Dendritic cell treated with granulocyte-macrophage colony-stimulating factor and Interleukin-4, amounts not matched to agents 40 ng/mL and 50 ng/mL, for 4 days (primary cell): ENCODE data around the gene TRPM3.

ENCODE experiments used
- H3K27ac Mint-ChIP-seq: one replicate; pipeline ENCODE4 v1.8.0; 2022; ENCODE audit warnings: mild to moderate bottlenecking, mixed read lengths
- H3K27me3 Mint-ChIP-seq: one replicate; pipeline ENCODE4 v1.8.0; 2022; ENCODE audit warnings: mild to moderate bottlenecking, mixed read lengths
- H3K36me3 Mint-ChIP-seq: one replicate; pipeline ENCODE4 v1.8.0; 2022; ENCODE audit warnings: low read depth, mixed read lengths
- H3K4me1 Mint-ChIP-seq: one replicate; pipeline ENCODE4 v1.8.0; 2022; ENCODE audit warnings: low read depth, mixed read lengths
- H3K4me3 Mint-ChIP-seq: one replicate; pipeline ENCODE4 v1.8.0; 2022; ENCODE audit warnings: mild to moderate bottlenecking, moderate library complexity, mixed read lengths
- H3K9me3 Mint-ChIP-seq: one replicate; pipeline ENCODE4 v1.8.0; 2022; ENCODE audit warnings: mixed read lengths
- intact Hi-C: fragments of 100-400 bp; cut with micrococcal nuclease; formaldehyde crosslinking; loops from one replicate; pipeline ENCODE4 v1.15.0; 2022

The TRPM3 gene

GRCh38 chr9:70531311-70531710 is 590.1 kb downstream of the TRPM3 start:
- Mint-ChIP-seq H3K27ac (no peak overlapping the region), H3K36me3 (no peaks in the 10 kb centered on the region), H3K27me3 (peaks cover 1% of the 10 kb centered on the region), H3K4me3 (no peak overlapping the region), H3K4me1 (no peaks in the 10 kb centered on the region), H3K9me3 (no peaks in the 10 kb centered on the region)
- intact Hi-C loops: no loop called here

DNA sequence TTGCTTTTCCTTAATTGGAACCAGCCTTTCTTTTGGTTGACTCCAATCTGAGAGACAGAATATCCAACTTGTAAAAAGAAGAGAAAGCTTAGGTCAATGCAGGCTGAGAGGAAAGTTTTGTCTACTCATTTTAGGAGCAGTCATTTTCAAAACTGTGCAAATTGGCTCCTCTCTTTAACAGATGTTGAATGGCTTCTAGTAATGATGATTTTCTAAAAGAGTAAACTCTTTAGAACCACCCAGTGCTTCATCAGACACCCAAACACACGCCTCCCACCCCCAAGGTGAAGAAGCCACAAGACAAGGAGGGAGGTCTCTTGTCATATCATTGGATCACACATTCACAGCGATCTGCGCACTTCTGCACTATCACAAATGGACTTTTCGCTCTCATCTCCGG is 590.7 kb downstream of the TRPM3 start:
- Mint-ChIP-seq H3K9me3 (no peaks in the 10 kb centered on the region), H3K27ac (no peak overlapping the region)

GRCh38 chr9:70529833-70530232 is 591.6 kb downstream of the TRPM3 start:
- no peaks in the 10 kb centered on the region for H3K27me3 Mint-ChIP-seq
- no peak overlapping the region for H3K4me3 Mint-ChIP-seq
- peaks cover 12% of the 10 kb centered on the region for H3K4me1 Mint-ChIP-seq
- peaks cover 7% of the 10 kb centered on the region for H3K9me3 Mint-ChIP-seq
- peaks cover 4% of the 10 kb centered on the region for H3K36me3 Mint-ChIP-seq
- intact Hi-C loops: loop anchor here (10.0 kb wide), 1 partner anchor 335 kb away; no protein-coding TSS in a partner anchor
- H3K27ac Mint-ChIP-seq: no peak overlapping the region

More for the DNA sequence above, 590.7 kb downstream of the TRPM3 start:
- intact Hi-C loops: no loop called here
- peaks cover 4% of the 10 kb centered on the region for H3K4me1 Mint-ChIP-seq
- no peaks in the 10 kb centered on the region for H3K36me3 Mint-ChIP-seq
- peaks cover 1% of the 10 kb centered on the region for H3K27me3 Mint-ChIP-seq
- H3K4me3 Mint-ChIP-seq: no peak overlapping the region

- no peak overlapping the region for H3K27ac Mint-ChIP-seq
- H3K4me3 Mint-ChIP-seq: no peak overlapping the region
- H3K27me3 Mint-ChIP-seq: no peaks in the 10 kb centered on the region
- peaks cover 12% of the 10 kb centered on the region for H3K9me3 Mint-ChIP-seq
- peaks cover 14% of the 10 kb centered on the region for H3K4me1 Mint-ChIP-seq
- intact Hi-C loops: loop anchor here (10.0 kb wide), 1 partner anchor 335 kb away; no protein-coding TSS in a partner anchor
- H3K36me3 Mint-ChIP-seq: peaks cover 8% of the 10 kb centered on the region
Measured at GRCh38 chr9:70529377-70529776, 592.0 kb downstream of the TRPM3 start.

DNA sequence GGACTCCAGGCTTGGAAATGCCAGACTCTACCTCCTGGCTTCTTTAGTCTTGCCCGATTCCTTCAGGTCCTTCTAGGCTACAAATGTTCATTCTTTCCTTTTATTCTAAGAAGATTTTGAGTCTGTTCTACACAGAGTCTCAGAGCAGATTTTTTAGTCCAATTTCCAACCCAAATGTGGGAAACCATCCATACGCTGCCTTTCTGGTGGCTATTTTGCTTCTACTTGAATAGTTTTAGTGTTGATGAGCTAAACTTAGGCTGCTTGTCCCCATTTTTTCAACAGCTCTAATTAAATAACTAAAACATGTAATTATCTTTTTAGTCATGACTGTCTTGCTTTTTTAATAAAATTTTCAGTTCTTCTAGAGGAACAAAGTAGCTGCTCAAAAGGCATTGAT is 594.5 kb downstream of the TRPM3 start:
- peaks cover 17% of the 10 kb centered on the region for H3K36me3 Mint-ChIP-seq
- no peak overlapping the region for H3K27ac Mint-ChIP-seq
- intact Hi-C loops: loop anchor here (10.0 kb wide), 1 partner anchor 338 kb away; no protein-coding TSS in a partner anchor
- no peak overlapping the region for H3K4me3 Mint-ChIP-seq
- peaks cover 14% of the 10 kb centered on the region for H3K4me1 Mint-ChIP-seq
- no peaks in the 10 kb centered on the region for H3K27me3 Mint-ChIP-seq
- H3K9me3 Mint-ChIP-seq: peaks cover 27% of the 10 kb centered on the region

DNA sequence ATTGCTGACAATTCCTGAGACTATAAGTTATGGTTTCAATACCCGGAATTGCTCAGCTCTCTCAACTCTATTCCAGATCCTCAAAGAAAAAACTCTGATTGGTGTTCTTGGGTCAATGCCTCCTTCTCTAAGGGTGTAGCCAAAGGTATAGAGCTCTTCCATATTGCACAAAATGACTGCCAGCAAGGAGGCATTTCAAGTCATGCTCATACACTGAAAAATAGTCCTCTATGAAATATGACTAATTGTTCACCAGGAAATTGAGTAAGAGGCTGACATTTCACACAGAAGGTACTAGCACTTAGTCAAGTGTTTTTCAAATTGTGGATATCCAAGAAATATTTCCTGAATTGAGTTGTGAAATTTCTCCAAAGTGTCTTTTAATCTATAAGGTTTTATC is 595.9 kb downstream of the TRPM3 start:
- H3K27ac Mint-ChIP-seq: peak overlapping the region; percentile 19
- H3K4me3 Mint-ChIP-seq: no peak overlapping the region
- peaks cover 27% of the 10 kb centered on the region for H3K9me3 Mint-ChIP-seq
- no peaks in the 10 kb centered on the region for H3K27me3 Mint-ChIP-seq
- H3K36me3 Mint-ChIP-seq: peaks cover 17% of the 10 kb centered on the region
- peaks cover 14% of the 10 kb centered on the region for H3K4me1 Mint-ChIP-seq
- intact Hi-C loops: loop anchor here (10.0 kb wide), 1 partner anchor 339 kb away; no protein-coding TSS in a partner anchor

DNA sequence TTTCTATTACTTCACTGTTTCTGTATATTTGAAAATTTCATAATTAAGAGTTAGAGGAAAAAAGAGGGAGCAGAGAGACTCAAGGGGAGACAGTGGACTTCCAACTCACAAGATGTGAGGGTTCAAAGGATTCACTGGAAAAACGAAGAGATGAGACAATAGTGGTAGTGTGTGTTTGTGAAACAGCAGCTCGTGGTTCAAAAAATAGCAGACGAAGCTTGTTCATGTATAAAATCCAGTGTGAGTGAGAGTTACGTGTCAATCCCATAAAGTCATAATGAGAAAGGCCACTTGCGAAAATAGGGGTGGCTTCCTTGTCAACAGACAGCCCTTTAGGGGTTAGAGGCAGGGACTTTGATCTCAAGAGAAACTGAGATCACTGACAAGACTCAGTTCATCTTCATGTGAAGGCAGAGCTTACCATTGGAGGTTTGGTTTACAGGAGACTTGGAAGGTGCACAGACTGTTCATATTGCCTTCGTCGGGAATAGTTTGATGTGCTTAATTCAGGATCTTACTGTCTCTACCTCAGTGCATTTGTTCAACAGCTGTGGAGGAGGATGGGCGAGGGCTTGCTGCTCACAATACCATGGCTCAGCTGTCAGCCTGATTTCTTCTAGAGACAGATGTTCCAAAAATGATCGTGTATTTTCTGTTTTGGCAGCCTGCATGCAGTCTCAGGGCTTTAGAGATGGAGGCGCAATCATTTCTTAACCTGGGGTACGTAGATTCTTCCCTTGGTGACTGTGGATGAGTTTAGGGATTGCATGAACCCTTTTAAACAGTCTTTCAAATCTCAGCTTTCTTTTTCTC is 601.3 kb downstream of the TRPM3 start:
- no peaks in the 10 kb centered on the region for H3K27me3 Mint-ChIP-seq
- H3K4me1 Mint-ChIP-seq: peaks cover 4% of the 10 kb centered on the region
- no peak overlapping the region for H3K4me3 Mint-ChIP-seq
- peaks cover 23% of the 10 kb centered on the region for H3K9me3 Mint-ChIP-seq
- H3K27ac Mint-ChIP-seq: no peak overlapping the region
- H3K36me3 Mint-ChIP-seq: peaks cover 16% of the 10 kb centered on the region
- intact Hi-C loops: loop anchor here (10.0 kb wide), 1 partner anchor 345 kb away; no protein-coding TSS in a partner anchor

- peaks cover 3% of the 10 kb centered on the region for H3K9me3 Mint-ChIP-seq
- intact Hi-C loops: no loop called here
- H3K4me3 Mint-ChIP-seq: no peak overlapping the region
- no peaks in the 10 kb centered on the region for H3K4me1 Mint-ChIP-seq
- H3K27me3 Mint-ChIP-seq: no peaks in the 10 kb centered on the region
- H3K36me3 Mint-ChIP-seq: no peaks in the 10 kb centered on the region
- no peak overlapping the region for H3K27ac Mint-ChIP-seq
Measured at GRCh38 chr9:70517926-70518610, 603.4 kb downstream of the TRPM3 start.

- Mint-ChIP-seq H3K9me3 (no peaks in the 10 kb centered on the region), H3K27me3 (no peaks in the 10 kb centered on the region), H3K27ac (no peak overlapping the region), H3K4me1 (no peaks in the 10 kb centered on the region), H3K4me3 (no peak overlapping the region), H3K36me3 (no peaks in the 10 kb centered on the region)
- intact Hi-C loops: no loop called here
Measured at GRCh38 chr9:70514273-70514672, 607.1 kb downstream of the TRPM3 start.

DNA sequence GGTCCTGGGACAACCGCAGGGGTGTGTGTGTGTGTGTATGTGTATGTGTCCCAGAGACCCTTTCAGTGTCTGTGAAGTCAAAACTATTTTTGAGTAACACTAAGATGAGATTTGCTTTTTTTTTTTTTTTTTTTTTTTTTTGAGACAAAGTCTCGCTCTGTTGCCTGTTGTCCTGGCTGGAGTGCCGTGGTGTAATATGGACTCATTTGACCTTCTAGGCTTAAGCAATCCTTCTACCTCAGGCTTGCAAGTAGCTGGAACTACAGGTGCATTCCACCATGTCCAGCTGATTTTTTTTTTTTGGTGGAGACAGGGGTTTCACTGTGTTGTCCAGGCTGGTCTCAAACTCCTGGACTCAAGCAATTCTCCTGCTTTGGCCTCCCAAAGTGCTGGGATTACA is 609.6 kb downstream of the TRPM3 start:
- no peaks in the 10 kb centered on the region for H3K27me3 Mint-ChIP-seq
- no peak overlapping the region for H3K4me3 Mint-ChIP-seq
- intact Hi-C loops: no loop called here
- H3K27ac Mint-ChIP-seq: peak overlapping the region; percentile 1
- H3K36me3 Mint-ChIP-seq: no peaks in the 10 kb centered on the region
- H3K4me1 Mint-ChIP-seq: no peaks in the 10 kb centered on the region
- no peaks in the 10 kb centered on the region for H3K9me3 Mint-ChIP-seq

- Mint-ChIP-seq H3K4me1 (peaks cover 10% of the 10 kb centered on the region), H3K27ac (no peak overlapping the region), H3K9me3 (no peaks in the 10 kb centered on the region), H3K27me3 (no peaks in the 10 kb centered on the region), H3K4me3 (no peak overlapping the region), H3K36me3 (no peaks in the 10 kb centered on the region)
- intact Hi-C loops: no loop called here
Measured at GRCh38 chr9:70510157-70510770, 611.2 kb downstream of the TRPM3 start.

GRCh38 chr9:70506159-70506558 is 615.3 kb downstream of the TRPM3 start:
- no peaks in the 10 kb centered on the region for H3K9me3 Mint-ChIP-seq
- no peaks in the 10 kb centered on the region for H3K27me3 Mint-ChIP-seq
- H3K4me1 Mint-ChIP-seq: peaks cover 26% of the 10 kb centered on the region
- intact Hi-C loops: no loop called here
- H3K4me3 Mint-ChIP-seq: no peak overlapping the region
- H3K27ac Mint-ChIP-seq: peak overlapping the region; percentile 88
- H3K36me3 Mint-ChIP-seq: no peaks in the 10 kb centered on the region

DNA sequence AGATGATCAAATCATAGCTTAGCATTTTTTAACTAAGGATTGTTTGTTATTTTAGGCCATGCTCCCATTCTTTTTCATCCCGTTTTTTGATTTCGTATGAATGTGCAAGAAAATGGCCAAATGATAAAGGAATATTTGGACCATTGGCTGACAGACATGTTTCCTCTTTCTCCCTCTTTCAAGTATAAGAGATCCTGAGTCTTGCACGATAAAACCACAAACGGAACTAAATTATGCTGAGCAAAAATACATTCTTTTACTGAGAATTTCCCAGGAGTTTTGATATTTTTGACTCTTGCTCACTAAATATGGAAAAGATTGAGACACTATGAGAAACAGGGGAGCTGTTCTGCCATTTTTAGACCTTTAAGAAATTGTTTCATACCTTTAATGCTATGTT is 616.6 kb downstream of the TRPM3 start:
- Mint-ChIP-seq H3K9me3 (no peaks in the 10 kb centered on the region), H3K36me3 (no peaks in the 10 kb centered on the region), H3K4me1 (peaks cover 29% of the 10 kb centered on the region), H3K27ac (peak overlapping the region; percentile 88), H3K4me3 (no peak overlapping the region), H3K27me3 (no peaks in the 10 kb centered on the region)
- intact Hi-C loops: loop anchor here (5.0 kb wide), 1 partner anchor 42 kb away; no protein-coding TSS in a partner anchor

- no peaks in the 10 kb centered on the region for H3K9me3 Mint-ChIP-seq
Measured at GRCh38 chr9:70502690-70503089, 618.7 kb downstream of the TRPM3 start.

More at GRCh38 chr9:70502690-70503089, 618.7 kb downstream of the TRPM3 start:
- intact Hi-C loops: loop anchor here (5.0 kb wide), 1 partner anchor 45 kb away; no protein-coding TSS in a partner anchor
- no peaks in the 10 kb centered on the region for H3K27me3 Mint-ChIP-seq
- H3K4me1 Mint-ChIP-seq: peaks cover 33% of the 10 kb centered on the region
- H3K36me3 Mint-ChIP-seq: no peaks in the 10 kb centered on the region
- H3K27ac Mint-ChIP-seq: no peak overlapping the region
- H3K4me3 Mint-ChIP-seq: no peak overlapping the region
